Measurements from ENCODE around the gene PTPRD.

DNA sequence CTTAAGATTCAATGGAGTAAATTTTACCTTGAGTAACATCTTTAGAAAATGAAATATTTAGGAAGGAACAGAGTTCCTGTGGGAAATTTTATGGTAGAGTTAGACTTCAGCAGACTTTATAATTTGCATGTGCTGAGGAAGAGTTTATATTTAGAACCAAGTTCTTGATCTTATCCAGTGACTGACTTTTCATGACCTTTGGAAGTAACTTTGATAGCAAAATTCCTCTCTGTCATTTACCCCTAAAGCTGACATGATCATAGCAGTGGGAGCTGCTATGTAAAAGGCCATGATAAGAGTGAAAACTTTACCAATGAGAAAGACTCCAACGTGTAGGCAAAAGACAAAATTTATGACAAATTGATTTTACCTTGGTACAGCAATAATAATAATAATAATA is 1741.4 kb downstream of the PTPRD start:
- TF ChIP-seq CTCF (conservative IDR thresholded peaks at IDR 0.05 in 1 of 2, IDR thresholded peaks at IDR 0.05 in 1 of 2; ENCODE audit: low read depth in 1 of 2, low read length in 2 of 2): no peak
- TF ChIP-seq EZH2 (IDR thresholded peaks at IDR 0.05; ENCODE audit: low read length, missing control alignments): no peak

Data from fibroblast of lung (primary cell).